Muscle of arm (tissue), 12 donors: ENCODE measurements around the gene TRIP6. TPM values are rescaled to one million over a fixed set of nuclear protein-coding genes. Genes with fewer than 3 reads are reported as not detected.

Experiments used
- DNase-seq: peaks from one replicate; pipeline ENCODE4 v3.0.0-alpha.2; 2013
- polyA plus RNA-seq, 12 donors: library from polyadenylated mRNA; unstranded; fragments of 120-200 nt; gene quantifications; one replicate each; pipeline ENCODE4 v1.2.1, GENCODE V29; 2013; ENCODE audit not compliant: insufficient read length in 12 of 12

The TRIP6 gene
- polyA plus RNA-seq, 12 donors: 26.9 to 72.6 (median 38.8) TPM; not detected in 1

- DNase-seq: no peak
Observed at GRCh38 chr7:100888291-100888987, 21.3 kb downstream of the TRIP6 start.

- DNase-seq: peak; percentile 68
Observed at GRCh38 chr7:100888988-100889750, 22.0 kb downstream of the TRIP6 start, which contains the start of gene UFSP1. Gene UFSP1 (minus strand): TSS chr7:100889715. CDS start chr7:100889271, 444 bp downstream.

- no peak for DNase-seq
Observed at GRCh38 chr7:100890653-100891567, 23.7 kb downstream of the TRIP6 start.

GRCh38 chr7:100891568-100892247 is 24.5 kb downstream of the TRIP6 start:
- DNase-seq: no peak

GRCh38 chr7:100892364-100893317 is 25.5 kb downstream of the TRIP6 start:
- no peak for DNase-seq

GRCh38 chr7:100893318-100893895 is 26.2 kb downstream of the TRIP6 start:
- no peak for DNase-seq

DNA sequence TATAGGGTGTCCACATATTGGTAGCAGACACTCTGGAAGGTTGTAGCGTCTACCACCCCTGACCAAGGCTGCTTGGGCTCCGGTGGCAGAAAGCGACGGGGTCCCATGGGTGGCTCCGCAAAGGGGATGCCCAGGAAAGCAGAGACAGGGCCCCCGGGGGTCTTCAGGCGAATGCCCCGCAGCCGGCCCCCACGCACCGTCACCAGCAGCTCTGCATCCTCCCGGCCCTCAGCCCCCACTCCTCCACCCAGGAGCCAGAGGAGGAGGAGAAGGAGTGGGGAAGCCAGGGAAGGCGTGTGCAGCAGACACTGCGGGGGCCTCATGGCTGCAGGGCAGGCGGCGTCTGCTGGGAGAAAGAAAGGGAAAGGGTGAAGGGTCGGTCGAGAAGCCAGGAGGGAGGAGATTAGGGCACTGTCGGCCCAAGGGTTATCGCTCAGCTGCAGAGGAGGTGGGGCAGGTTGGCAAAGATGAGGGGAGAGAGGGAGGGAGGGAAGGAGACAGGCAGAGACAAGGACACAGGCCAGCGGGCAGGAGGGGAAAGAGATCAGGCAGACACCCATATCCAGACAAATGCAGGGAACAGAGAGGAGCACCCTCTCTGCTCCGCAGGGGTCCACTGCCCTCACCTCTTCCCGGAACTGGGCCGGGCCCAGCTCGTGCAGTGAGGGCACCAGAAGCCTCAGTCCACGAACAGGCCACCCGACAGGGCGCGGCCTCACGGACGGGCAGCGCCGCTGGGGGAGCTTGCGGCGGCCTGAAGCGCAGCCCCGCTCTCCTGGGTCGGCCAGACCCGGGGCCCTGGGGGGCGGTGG is 26.9 kb downstream of the TRIP6 start:
- DNase-seq: no peak

DNA sequence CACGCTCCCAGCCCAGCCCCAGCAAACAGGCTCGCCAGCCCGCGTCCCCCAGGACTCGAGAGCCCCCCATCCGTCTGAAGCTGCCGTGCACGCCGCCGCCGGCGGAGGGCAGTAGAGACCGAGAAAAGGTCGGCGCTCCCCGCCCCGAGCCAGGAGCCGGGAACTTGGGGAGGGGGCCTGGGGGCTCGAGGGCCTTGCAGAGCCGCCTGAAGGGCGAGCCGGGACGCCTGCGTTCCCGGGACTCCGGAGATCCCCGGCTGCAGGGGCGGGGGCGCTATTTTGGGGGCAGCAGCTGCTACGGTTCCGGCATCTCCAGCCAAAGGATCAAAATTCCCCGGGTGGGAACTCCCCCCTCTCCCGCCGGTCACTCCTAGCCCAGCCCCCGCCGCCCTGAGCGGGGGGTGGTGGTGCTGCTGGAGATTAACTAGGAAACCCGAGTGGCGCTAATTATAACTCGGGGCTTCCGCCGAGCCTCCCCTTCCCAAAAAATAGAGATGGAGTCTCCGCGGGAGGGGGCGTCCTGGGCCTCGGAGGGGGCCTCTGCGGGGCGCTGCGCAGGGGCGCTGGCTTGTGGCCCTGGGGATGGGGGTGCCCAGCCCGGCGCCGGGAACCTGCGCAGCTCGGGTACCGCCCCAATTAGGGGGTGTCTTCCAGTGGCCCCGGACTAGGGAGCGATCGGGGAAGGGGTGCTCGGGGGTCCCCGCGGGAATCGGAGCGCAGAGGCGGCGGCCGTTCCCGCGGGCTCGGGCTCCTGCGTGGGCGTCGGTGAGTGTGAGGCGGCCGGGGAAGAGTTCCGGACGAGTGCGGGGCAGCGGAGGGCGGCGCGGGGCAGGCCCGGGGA is 27.9 kb downstream of the TRIP6 start:
- no peak for DNase-seq

- DNase-seq: no peak
Observed at GRCh38 chr7:100895701-100895955, 28.4 kb downstream of the TRIP6 start, which contains the start of gene ACHE. Gene ACHE (minus strand): TSS chr7:100895888. CDS start chr7:100894232, 1,656 bp downstream.

DNA sequence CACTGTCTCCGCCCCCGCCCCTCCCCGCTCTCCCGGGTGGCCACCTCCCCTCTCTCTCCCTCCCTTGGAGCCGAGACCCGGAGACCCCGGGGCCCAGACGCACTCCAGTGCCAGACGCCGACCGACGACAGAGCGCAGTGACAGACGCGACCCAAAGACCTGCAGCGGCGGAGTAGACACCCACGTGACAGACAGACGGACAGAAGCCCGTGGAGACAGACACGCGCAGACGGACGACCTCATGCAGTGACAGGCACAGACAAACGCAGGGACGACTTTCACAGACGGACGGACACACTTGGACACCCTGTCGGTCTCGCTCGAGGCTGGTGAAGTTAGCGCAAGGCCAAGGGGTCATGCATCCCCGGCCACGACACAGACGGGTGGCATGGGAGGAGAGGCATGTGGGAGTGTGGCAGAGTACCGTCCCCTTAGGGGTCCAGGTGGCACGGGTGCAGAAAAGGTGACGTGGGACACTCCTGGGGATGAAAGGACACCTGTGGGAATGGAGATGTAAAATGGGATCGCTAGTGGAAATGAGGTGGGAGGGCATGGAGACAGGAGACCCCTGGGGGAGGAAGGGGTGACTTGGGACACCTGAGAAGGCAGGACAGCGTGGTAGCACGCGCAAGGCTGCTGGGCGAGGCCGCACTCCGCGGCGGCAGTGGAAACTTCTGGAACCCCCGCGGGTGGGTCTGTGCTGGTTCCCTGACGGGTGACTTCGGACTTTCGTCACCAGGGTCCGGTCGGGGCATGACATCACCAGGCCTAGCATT is 29.0 kb downstream of the TRIP6 start:
- no peak for DNase-seq

DNA sequence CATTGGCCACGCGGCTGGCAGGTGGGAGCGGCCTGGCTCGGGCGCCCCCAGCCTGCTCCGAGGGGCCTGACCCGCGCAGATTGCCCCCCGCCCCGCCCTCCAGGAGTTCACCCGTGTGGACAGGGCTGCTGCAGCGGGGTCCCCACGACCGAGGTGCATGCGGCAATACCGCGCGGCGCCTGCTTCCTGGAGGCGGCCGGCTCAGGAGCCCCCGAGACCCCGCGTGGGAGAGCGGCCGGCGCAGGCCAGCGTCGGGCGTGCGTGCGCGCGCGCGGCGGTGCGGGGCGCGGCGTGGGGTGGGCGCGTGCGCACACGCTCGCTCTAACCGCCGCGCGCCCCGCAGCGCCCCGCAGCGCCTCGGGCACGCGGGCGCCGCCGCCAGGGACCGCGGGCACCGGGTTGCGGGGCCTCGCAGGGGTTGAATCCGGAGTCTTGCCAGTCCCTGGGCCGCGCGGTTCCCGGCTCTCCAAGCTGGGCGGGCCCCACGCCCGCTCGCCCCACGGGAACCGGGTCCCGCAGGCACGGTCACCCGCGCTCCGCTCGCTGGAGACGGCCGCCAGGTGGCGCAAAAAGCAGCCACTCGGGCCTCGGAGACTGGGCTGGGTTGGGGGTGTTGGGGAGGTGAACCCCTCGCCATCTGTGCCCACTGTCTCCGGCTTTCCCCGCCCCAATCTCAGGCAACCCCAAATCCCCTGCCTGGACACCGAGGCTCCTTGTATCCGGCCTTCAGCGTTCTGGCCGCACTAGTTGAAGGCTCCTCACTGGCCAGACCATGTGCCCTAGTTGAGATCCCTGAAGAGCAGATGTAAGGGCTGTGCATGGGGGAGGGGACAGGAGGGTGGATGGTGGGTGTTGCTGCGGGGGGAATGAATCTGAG is 29.8 kb downstream of the TRIP6 start:
- no peak for DNase-seq

- DNase-seq: no peak
Observed at GRCh38 chr7:100897772-100898454, 30.7 kb downstream of the TRIP6 start.

DNA sequence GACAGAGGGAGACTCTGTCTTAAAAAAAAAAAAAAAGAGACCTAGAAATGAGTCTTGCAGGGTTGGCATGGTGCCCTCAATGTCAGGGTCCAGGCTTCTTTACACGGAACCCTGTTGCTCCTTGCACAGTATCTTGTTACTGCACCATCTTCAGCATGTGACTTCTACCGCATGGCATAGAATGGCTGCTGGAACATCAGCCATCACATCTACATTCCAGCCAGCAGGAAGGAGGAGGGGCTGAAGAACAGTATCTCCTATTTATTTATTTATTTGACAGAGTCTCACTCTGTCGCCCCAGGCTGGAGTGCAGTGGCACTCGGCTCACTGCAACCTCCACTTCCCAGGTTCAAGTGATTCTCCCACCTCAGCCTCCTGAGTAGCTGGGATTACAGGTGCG is 32.2 kb downstream of the TRIP6 start:
- no peak for DNase-seq

GRCh38 chr7:100900978-100901377 is 33.8 kb downstream of the TRIP6 start:
- DNase-seq: no peak

DNA sequence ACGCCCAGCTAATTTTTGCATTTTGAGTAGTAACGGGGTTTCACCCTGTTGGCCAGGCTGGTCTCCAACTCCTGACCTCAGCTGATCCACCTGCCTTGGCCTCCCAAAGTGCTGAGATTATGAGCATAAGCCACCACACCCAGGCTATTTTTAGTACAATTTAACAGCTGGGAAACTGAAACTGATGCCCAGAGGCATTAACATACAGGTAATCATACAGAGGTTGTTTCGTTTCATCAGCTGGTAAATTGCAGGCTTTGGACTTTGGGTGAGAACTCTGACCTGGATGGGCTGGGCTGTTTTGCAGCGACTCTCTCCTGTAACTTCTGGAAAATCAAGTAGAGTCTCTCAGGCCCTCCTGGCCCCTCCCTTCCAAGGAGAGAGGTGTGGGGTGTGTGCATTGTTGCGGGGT is 34.7 kb downstream of the TRIP6 start:
- no peak for DNase-seq

GRCh38 chr7:100902638-100903037 is 35.5 kb downstream of the TRIP6 start:
- DNase-seq: no peak
